ENCODE measurements around the gene PPM1N. TPM values are rescaled to one million over a fixed set of nuclear protein-coding genes. Genes with fewer than 3 reads are reported as not detected.

PPM1N gene
- total and polyA plus RNA-seq, 2 of the 13 experiments (the other 11 are each of a cell fraction or from before 2014, with no cell fraction given), result 0.31 to 1.8 TPM

DNA sequence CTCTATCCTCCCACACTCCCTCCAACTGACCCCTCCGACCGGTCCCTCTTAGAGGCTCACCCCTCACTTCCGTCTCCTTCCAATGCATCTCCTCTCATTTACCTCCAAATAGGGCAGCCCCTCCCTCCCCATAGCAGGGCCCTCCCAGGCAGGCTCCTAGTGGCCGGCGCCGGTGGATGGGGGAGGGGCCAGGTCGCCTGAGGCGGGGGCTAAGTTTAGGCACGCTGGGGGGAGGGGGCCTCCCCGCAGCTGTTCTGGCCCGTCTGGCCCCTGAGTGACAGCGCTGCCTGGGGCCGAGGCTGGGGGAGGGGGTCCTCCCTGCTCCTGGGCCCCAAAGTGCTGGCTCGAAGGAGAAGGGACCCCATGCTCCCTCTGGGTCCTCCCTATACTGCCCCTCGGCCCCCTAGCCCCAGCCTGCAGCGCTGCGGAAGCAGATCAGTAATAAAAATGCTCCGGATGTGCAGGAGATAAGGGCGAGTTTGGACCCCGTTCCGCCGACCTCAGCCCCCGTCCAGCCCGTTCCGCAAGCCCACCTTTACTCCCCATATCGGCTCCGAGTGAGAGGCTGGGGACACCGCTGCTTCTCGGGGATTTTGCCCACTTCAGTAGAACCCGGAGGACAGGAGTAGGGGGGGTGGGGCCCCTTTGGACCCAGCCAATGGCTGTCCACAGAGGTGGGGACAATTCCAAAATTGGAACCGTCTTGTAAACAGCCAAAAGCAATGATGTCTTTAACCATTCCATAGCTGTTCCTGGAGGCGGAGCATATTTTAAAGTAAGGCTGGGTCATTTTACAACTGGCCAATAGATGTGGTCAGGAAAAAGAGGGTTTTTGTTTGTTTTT is 5.4 kb upstream of the PPM1N start (continued):
- 0 out of 2 replicates have a peak, but pooled peaks have one; percentile 47 for TF ChIP-seq ZNF615 (CRISPR knock-in tag; IDR thresholded peaks at IDR 0.05; ENCODE audit: borderline replicate concordance)
- TF ChIP-seq, protein P1, sequence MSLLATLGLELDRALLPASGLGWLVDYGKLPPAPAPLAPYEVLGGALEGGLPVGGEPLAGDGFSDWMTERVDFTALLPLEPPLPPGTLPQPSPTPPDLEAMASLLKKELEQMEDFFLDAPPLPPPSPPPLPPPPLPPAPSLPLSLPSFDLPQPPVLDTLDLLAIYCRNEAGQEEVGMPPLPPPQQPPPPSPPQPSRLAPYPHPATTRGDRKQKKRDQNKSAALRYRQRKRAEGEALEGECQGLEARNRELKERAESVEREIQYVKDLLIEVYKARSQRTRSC (CRISPR knock-in tag; IDR thresholded peaks at IDR 0.05; ENCODE audit: low read depth), result 0 out of 2 replicates have a peak, but pooled peaks have one; percentile 51
- 0 out of 2 replicates have a peak, but pooled peaks have one; percentile 23 for TF ChIP-seq NAIF1 (CRISPR knock-in tag; IDR thresholded peaks at IDR 0.05; ENCODE audit: borderline replicate concordance)
- TF ChIP-seq FOXA1 (IDR thresholded peaks at IDR 0.05), result no peak
- peak; percentile 49; the same call in 1 of the 2 replicates for TF ChIP-seq FOXA1 (CRISPR knock-in tag; IDR thresholded peaks at IDR 0.05)
- peak; percentile 84 for TF ChIP-seq SRF (IDR thresholded peaks at IDR 0.05; ENCODE audit: low read depth, low read length)
- TF ChIP-seq, protein P2, sequence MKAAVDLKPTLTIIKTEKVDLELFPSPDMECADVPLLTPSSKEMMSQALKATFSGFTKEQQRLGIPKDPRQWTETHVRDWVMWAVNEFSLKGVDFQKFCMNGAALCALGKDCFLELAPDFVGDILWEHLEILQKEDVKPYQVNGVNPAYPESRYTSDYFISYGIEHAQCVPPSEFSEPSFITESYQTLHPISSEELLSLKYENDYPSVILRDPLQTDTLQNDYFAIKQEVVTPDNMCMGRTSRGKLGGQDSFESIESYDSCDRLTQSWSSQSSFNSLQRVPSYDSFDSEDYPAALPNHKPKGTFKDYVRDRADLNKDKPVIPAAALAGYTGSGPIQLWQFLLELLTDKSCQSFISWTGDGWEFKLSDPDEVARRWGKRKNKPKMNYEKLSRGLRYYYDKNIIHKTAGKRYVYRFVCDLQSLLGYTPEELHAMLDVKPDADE (CRISPR knock-in tag; IDR thresholded peaks at IDR 0.05), result 0 out of 2 replicates have a peak, but pooled peaks have one; percentile 25
- TF ChIP-seq, protein P3, sequence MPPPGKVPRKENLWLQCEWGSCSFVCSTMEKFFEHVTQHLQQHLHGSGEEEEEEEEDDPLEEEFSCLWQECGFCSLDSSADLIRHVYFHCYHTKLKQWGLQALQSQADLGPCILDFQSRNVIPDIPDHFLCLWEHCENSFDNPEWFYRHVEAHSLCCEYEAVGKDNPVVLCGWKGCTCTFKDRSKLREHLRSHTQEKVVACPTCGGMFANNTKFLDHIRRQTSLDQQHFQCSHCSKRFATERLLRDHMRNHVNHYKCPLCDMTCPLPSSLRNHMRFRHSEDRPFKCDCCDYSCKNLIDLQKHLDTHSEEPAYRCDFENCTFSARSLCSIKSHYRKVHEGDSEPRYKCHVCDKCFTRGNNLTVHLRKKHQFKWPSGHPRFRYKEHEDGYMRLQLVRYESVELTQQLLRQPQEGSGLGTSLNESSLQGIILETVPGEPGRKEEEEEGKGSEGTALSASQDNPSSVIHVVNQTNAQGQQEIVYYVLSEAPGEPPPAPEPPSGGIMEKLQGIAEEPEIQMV (CRISPR knock-in tag; IDR thresholded peaks at IDR 0.05; ENCODE audit: low read depth), result 0 out of 2 replicates have a peak, but pooled peaks have one; percentile 44
- no peak for TF ChIP-seq SAFB2 (CRISPR knock-in tag; IDR thresholded peaks at IDR 0.05; ENCODE audit: borderline replicate concordance, low read depth)
